WI38 (cell line): ENCODE results near the gene DPP10.
"Not testable (repeated sequence)": the region's sequence is repeated elsewhere in the genome, so short reads cannot be mapped to it uniquely, and the experiment has no call there.

Experiments
- H3K4me3 ChIP-seq: 2 replicates; pipeline ENCODE4 v1.5.1; 2011; ENCODE audit warnings: low read depth, mild to moderate bottlenecking, control low read depth, low read length
- TF ChIP-seq, protein P1 (sequence below): IDR thresholded peaks from 2 replicates; pipeline ENCODE4 v1.5.1; 2012; ENCODE audit warnings: low read depth, mild to moderate bottlenecking, control low read depth, low read length

DPP10 gene

DNA sequence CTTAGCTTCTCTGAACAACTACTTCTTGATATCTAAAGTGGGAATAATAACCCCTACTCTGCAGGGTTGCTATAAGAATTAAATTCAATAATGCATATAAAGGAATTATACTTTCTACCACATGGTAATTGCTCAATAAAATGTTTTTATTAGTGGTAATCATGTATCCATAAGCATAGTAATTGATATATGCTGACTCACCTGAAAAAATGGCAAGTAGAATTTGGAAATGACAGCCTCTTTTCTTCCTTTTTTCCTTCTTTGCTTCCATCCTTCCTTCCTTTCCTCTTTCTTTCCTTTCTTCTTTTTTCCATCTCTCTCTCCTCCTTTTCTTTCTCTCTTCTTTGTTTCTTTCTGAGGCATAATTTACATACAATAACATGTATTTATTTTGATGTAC, 65.3 kb downstream of the DPP10 start:
- H3K4me3 ChIP-seq, result no peak overlapping the region
- TF ChIP-seq, protein P1, sequence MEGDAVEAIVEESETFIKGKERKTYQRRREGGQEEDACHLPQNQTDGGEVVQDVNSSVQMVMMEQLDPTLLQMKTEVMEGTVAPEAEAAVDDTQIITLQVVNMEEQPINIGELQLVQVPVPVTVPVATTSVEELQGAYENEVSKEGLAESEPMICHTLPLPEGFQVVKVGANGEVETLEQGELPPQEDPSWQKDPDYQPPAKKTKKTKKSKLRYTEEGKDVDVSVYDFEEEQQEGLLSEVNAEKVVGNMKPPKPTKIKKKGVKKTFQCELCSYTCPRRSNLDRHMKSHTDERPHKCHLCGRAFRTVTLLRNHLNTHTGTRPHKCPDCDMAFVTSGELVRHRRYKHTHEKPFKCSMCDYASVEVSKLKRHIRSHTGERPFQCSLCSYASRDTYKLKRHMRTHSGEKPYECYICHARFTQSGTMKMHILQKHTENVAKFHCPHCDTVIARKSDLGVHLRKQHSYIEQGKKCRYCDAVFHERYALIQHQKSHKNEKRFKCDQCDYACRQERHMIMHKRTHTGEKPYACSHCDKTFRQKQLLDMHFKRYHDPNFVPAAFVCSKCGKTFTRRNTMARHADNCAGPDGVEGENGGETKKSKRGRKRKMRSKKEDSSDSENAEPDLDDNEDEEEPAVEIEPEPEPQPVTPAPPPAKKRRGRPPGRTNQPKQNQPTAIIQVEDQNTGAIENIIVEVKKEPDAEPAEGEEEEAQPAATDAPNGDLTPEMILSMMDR, result no peak

DNA sequence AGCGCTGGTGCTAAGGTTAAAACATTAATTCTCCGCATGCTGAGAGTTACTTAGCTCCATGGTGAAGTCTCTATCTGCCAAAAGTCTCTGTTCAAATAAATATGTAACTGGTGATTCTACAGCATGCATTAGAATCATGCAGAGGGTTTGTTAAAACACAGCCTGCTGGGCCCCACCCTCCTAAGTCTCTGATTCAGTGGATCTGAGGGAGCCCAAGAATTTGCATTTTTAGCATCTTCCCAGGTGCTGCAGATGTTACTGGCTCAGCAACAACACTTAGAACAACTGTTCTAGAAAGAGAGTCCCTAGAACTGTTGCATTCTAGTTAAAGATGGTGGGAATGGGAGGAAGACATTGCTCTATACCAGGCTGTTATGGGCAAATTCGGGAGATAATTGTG, 73.4 kb downstream of the DPP10 start:
- H3K4me3 ChIP-seq, result no peak overlapping the region
- TF ChIP-seq, protein P1, result no peak

DNA sequence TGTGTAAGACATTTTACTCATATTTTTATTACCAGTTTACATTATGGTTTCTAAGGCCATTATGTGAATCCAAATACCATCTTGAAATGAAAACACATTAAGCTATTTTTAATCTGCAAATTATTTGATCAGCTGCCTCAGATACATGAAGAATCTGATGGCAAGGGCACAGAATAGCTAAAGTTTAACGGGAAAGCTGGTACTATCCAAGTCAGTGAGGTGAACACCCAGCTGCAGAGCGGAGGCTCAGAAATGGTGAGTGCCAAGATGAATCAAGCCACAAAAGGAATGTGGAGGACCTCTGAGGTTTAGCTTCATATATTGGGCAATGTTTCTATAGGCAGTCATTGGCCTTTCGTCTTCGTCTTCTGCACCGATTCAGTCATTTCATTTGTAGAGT, 75.1 kb downstream of the DPP10 start:
- H3K4me3 ChIP-seq, result no peak overlapping the region
- TF ChIP-seq, protein P1, result no peak

DNA sequence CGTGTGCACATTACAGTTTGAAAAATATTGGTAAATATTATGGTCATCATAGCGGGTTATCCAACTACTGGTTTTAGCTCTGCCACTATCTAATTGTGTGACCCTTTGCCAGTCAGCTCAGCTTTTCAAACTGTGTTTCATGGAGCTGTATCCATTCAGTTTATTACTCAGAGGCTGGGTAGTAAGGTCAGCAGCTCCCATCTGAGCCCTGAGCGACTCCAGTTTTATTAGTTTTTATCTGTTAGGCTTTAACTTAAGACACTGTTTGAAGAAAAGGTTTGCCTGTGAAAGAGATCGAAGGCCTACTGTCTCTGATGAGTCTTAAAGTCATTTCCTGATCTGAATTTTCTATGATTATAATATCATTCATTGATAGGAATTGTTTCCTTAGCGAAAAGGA, 76.3 kb downstream of the DPP10 start:
- H3K4me3 ChIP-seq, result no peak overlapping the region
- TF ChIP-seq, protein P1, result no peak

DNA sequence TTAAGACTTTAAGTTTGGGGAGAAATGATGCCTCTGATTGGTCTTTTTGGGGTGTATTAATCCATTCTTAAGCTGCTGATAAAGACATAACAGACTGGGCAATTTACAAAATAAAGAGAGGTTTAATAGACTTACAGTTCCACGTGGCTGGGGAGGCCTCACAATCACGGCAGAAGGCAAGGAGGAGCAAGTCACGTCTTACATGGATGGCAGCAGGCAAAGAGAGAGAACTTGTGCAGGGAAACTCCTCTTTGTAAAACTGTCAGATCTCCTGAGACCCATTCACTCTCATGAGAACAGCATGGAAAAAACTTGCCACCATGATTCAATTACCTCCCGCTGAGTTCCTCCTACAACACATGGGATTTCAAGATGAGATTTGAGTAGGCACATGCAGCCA, 80.2 kb downstream of the DPP10 start:
- H3K4me3 ChIP-seq, result not testable (repeated sequence)

DNA sequence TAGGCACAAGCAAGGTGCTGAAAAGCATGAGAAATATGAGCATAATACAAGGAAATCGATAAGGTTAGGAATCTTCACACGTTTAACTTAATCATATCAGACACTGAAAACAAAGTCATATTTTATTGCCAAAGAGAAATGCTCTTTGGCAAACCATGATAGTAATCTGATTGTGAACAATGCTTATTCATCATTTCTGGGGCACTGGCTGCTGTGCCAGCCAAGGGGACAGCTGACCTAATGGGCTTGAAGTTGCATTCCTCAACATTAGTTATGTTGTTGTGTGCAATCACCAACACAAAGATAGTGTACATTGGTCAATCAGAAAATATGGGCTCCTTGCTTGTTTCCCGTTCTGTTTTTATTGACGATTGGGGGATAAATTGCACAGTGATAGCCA, 83.5 kb downstream of the DPP10 start:
- TF ChIP-seq, protein P1, result no peak
- H3K4me3 ChIP-seq, result no peak overlapping the region

DNA sequence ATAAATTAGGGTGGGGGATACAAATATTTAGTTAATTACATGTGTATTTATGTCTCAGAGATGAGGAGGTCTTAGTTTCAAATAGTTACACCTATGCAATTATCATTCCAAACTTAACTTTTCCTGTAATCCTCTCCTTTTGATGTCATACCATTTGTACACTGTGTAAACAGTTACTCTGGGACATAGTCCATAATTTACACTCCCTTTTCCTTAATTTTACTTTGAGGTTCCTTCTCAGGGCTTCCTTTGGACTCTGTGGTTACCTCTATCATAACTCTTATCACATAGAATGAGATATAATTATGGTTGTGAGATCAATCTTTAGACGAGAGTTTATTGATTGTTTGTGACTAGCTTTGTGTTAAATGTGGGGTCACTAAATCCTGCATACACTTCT, 84.4 kb downstream of the DPP10 start:
- TF ChIP-seq, protein P1, result no peak
- no peak overlapping the region for H3K4me3 ChIP-seq

DNA sequence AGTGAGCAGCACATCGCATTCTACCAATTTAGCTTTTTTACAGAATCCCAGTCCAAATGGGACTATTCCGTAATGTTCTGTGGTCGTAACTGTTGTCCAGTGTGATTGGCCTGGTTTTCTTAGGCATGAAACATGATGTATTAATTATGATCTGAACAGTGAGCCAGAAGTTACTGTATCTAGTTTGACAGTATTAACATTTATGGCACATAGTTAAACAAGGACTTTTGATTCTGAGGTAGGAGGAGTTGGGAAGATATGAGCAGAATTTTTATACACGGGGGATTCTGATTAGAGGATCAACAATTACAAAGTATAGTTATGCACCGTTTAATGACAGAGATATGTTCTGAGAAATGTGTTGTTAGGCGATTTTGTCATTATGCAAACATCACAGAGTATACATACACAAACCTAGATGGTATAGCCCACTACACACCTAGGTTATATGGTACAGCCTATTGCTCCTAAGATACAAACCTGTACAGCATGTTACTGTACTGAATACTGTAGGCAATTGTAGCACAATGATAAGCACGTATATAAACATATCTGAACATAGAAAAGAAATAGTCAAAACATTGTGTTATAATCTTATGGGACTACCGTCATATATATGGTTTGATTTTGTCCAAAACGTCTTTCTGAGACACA, 85.0 kb downstream of the DPP10 start:
- no peak overlapping the region for H3K4me3 ChIP-seq
- TF ChIP-seq, protein P1, result no peak
